Placental epithelial cell (primary cell): ENCODE data around the gene INHBE. TPM values are rescaled to one million over a fixed set of nuclear protein-coding genes. Genes with fewer than 3 reads are reported as not detected.

ENCODE experiments used
- small RNA-seq: library from RNA; depleted of rRNA; stranded (forward); fragments of <200 nt; gene quantifications from one replicate; pipeline ENCODE3, GENCODE V24; 2012
- total RNA-seq: library from RNA; depleted of rRNA; stranded (reverse); fragments of >200 nt; gene quantifications from 2 replicates; pipeline ENCODE4 v1.2.3, GENCODE V29; 2012

The INHBE gene, protein sequence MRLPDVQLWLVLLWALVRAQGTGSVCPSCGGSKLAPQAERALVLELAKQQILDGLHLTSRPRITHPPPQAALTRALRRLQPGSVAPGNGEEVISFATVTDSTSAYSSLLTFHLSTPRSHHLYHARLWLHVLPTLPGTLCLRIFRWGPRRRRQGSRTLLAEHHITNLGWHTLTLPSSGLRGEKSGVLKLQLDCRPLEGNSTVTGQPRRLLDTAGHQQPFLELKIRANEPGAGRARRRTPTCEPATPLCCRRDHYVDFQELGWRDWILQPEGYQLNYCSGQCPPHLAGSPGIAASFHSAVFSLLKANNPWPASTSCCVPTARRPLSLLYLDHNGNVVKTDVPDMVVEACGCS
- not detected in 2 replicates for total RNA-seq

GRCh38 chr12:57454566-57455373 is at the start of gene INHBE:
Gene INHBE, plus strand, starts transcription at chr12:57455307. Its CDS starts 230 bp downstream, at chr12:57455537.

DNA sequence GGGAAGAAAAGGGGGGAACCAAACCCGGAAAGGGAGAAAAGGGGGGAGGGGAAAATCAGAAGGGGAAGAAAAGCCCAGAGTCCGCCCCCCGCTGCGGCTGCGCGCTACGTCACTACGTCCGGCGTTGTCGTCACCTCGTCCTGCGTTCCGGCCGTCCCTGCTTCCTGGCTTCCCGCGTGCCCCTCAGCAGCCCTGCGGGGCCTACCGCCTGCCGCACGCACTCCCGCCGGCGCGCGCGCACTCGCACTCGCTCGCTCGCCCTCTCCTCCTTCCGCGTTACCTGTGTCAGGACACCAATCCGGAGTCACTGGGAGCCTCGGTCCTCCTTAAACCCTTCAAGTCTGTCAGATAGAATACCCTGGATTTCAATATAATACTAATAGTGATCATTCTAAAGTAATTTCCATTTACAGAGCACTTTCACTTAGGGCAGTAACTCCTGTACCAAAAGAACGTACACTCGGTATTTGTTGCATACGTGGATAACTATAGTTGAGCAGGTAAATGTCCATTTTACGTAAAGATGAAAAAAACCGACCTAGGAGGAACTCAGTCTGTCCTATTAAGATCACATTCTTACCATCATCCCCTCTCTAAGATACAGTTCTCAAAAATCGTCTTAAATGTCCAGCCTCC is 24.1 kb upstream of the INHBE start, which contains the start of gene R3HDM2:
Gene R3HDM2 (minus strand): TSS at position 113 of the 636 bp plus-strand sequence. CDS start 120,615 bp downstream, outside the sequence.

GRCh38 chr12:57434517-57435223 is 20.4 kb upstream of the INHBE start, which contains the start of gene INHBC:
Gene INHBC, plus strand, starts transcription at chr12:57434784. Its CDS starts 103 bp downstream, at chr12:57434887.

GRCh38 chr12:57459750-57460467 is 4.8 kb downstream of the INHBE start, which contains the start of gene GLI1:
Gene GLI1, plus strand, starts transcription at chr12:57459785. Its CDS starts 3,907 bp downstream, at chr12:57463692.

GRCh38 chr12:57479376-57480115 is 24.4 kb downstream of the INHBE start, which contains the start of gene ARHGAP9:
Gene ARHGAP9, minus strand, starts transcription at chr12:57479866. Its CDS starts 460 bp downstream, at chr12:57479406.

GRCh38 chr12:57487597-57488401 is 32.7 kb downstream of the INHBE start, which contains the start of gene MARS1:
Gene MARS1, plus strand, starts transcription at chr12:57488068. Its CDS starts 23 bp downstream, at chr12:57488091.

Small RNA genes within 50 kb of the gene (small RNA-seq; reads per million reads assigned to genes)
- not detected for gene RNU6-879P

Other genes starting within 250 kb of the INHBE start
- gene NXPH4, start 238.5 kb upstream of the INHBE start, total RNA-seq, result 1.2 TPM in 1 of 2 replicates, not detected in the other
- 91.1 and 211 TPM in 2 replicates for gene SHMT2, start 225.6 kb upstream of the INHBE start, total RNA-seq
- gene STAC3, start 204.1 kb upstream of the INHBE start, total RNA-seq, result 0.39 TPM in 1 of 2 replicates, not detected in the other
- gene R3HDM2, start 24.3 kb upstream of the INHBE start, total RNA-seq, result 16.3 and 20.4 TPM in 2 replicates
- not detected in 2 replicates for gene INHBC, start 20.5 kb upstream of the INHBE start, total RNA-seq
- gene GLI1, start 4.5 kb downstream of the INHBE start, total RNA-seq, result 0.39 and 0.76 TPM in 2 replicates
- gene ARHGAP9, start 24.6 kb downstream of the INHBE start, total RNA-seq, result under 0.01 TPM in 1 of 2 replicates, not detected in the other
- gene MARS1, start 32.8 kb downstream of the INHBE start, total RNA-seq, result 64.0 and 144 TPM in 2 replicates
- gene DDIT3, start 65.2 kb downstream of the INHBE start, total RNA-seq, result 9.5 and 20.0 TPM in 2 replicates
- 9.1 and 9.4 TPM in 2 replicates for gene MBD6, start 67.5 kb downstream of the INHBE start, total RNA-seq
- gene DCTN2, start 91.9 kb downstream of the INHBE start, total RNA-seq, result 127 and 153 TPM in 2 replicates
- gene KIF5A, start 94.7 kb downstream of the INHBE start, total RNA-seq, result under 0.01 and 0.11 TPM in 2 replicates
- 24.7 and 93.9 TPM in 2 replicates for gene PIP4K2C, start 135.9 kb downstream of the INHBE start, total RNA-seq
- 16.1 and 20.0 TPM in 2 replicates for gene DTX3, start 149.5 kb downstream of the INHBE start, total RNA-seq
- gene ARHGEF25, start 156.1 kb downstream of the INHBE start, total RNA-seq, result 6.0 and 22.4 TPM in 2 replicates
- gene B4GALNT1, start 177.9 kb downstream of the INHBE start, total RNA-seq, result 0.22 and 0.39 TPM in 2 replicates
- gene OS9, start 238.8 kb downstream of the INHBE start, total RNA-seq, result 214 and 236 TPM in 2 replicates